GM10266 (cell line): ENCODE data around the gene ZER1.

Experiments used
- DNase-seq: peaks from one replicate; pipeline ENCODE4 v3.0.0; 2012; ENCODE audit errors: extremely low spot score
- TF ChIP-seq, protein P1 (sequence below): IDR thresholded peaks from 2 replicates; pipeline ENCODE4 v1.5.1; 2012; ENCODE audit warnings: mild to moderate bottlenecking, low read depth; ENCODE audit not compliant: control insufficient read depth, insufficient read depth; ENCODE audit errors: missing control alignments

ZER1 gene

DNA sequence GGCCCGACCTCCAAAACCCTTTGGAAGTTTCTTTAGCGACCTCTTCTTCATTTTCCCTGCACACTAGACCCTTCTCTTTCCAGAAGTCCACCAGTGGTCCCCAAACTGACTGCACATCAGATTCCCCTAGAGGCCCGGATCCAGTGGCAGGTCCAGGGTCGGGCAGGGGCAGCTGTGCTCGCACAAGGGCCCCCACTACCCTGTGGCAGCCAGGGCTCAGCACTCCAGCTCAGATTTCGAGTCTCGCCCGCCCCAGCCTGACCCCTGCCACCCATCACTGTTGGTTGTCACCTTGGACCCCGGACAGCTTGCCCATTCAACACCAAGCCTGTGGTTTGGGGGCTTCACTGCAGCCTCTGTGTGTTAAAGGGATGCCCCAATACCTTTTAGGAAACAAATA is 40.0 kb downstream of the ZER1 start:
- no peak for DNase-seq
- TF ChIP-seq, protein P1, sequence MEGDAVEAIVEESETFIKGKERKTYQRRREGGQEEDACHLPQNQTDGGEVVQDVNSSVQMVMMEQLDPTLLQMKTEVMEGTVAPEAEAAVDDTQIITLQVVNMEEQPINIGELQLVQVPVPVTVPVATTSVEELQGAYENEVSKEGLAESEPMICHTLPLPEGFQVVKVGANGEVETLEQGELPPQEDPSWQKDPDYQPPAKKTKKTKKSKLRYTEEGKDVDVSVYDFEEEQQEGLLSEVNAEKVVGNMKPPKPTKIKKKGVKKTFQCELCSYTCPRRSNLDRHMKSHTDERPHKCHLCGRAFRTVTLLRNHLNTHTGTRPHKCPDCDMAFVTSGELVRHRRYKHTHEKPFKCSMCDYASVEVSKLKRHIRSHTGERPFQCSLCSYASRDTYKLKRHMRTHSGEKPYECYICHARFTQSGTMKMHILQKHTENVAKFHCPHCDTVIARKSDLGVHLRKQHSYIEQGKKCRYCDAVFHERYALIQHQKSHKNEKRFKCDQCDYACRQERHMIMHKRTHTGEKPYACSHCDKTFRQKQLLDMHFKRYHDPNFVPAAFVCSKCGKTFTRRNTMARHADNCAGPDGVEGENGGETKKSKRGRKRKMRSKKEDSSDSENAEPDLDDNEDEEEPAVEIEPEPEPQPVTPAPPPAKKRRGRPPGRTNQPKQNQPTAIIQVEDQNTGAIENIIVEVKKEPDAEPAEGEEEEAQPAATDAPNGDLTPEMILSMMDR: no peak

DNA sequence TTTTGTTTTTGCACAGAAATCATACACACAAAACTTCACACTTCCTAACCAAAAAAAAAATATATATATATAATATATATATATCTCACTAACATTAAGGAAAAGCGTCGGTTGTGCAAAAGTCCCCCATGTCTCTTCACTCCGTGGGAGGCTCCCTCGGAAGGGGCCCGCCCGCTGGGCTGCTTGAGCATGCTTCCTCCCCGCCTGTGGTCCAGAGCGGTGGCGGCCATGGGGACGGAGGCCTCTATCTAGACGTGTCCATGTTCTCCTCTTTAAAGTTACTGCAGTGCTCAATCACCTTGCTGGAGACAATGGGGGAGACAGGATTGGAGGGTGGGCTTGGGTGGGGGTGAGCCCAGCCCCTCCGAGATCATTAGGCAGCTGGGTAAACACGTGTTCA is 40.6 kb downstream of the ZER1 start:
- no peak for DNase-seq
- TF ChIP-seq, protein P1: no peak

DNA sequence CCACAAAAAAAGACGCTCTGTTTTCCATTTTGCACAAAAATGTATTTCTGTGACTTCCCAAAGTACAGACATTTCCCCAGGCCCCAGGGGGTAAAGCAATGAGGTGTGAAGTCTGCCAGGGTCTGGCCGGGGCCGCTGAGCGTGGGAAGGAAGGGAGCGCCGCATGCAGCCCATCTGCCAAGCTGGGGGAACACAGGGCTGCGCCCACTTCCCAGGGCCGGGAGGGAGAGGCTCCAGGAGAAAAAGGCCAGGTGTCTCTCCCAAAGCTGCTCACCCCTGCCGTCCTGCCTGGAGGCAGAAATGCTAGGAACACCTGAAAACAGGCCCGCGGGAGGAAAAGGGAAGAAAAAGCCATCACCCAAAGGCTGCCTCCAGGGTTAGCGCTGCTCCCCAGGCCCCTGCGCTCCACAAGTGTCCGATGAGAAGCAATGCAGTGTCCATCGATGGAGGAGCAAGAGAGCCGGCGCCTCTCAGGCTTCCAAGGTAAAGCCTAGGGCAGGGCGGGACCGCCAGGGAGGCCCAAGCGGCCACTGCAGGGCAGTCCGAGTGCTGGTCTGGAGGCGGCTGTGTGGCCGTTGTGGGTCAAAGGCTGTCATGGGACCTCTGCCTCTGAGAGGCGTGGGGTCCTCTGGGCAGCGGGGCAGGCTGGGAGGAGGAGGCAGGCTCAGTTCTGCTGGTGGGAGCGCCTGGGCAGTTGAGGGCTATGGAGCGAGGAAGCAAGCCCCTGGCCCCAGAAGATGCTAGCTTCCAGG is 41.8 kb downstream of the ZER1 start:
- no peak for DNase-seq

DNA sequence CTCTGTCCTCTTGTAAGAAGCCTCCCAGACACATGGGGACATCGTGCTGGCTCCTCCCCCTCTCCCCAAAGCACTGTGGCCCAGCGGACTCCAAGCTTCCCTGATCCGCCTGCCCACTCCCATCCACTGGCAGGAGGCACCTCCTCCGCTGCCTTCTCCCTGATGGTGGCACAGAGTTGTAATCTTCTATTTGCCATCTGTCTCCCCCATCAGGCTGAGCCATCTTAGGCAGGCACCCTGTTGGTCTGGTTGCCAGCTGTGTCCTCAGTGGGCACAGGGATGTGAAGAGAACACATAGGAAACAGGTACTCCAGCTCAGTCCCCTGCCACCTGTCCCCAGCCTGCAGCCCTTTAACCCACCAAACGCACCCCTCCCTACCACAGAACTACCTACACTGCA is 42.4 kb downstream of the ZER1 start:
- no peak for DNase-seq
- TF ChIP-seq, protein P1: no peak

More for the DNA sequence above, 41.8 kb downstream of the ZER1 start:
- TF ChIP-seq, protein P1: no peak

DNA sequence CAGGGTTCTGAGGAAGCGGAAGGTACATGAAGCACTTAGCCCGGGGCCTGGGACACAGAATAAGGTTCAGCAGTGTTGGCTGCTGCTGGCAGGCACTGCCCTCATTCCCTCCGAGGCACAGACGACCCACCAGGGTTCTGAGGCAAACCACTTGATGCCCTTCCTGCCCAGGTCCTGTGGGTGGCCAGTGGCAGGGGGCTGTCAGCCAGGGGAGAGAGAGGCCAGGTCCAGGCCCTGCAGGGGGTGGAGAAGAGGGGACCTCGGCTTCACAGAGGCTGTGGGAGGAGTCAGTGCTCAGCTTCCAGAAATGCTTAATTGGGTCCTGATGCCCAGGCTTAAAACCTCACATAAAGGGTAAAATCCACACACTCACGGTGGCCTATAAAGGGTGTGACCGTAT is 43.4 kb downstream of the ZER1 start:
- TF ChIP-seq, protein P1: no peak
- no peak for DNase-seq

DNA sequence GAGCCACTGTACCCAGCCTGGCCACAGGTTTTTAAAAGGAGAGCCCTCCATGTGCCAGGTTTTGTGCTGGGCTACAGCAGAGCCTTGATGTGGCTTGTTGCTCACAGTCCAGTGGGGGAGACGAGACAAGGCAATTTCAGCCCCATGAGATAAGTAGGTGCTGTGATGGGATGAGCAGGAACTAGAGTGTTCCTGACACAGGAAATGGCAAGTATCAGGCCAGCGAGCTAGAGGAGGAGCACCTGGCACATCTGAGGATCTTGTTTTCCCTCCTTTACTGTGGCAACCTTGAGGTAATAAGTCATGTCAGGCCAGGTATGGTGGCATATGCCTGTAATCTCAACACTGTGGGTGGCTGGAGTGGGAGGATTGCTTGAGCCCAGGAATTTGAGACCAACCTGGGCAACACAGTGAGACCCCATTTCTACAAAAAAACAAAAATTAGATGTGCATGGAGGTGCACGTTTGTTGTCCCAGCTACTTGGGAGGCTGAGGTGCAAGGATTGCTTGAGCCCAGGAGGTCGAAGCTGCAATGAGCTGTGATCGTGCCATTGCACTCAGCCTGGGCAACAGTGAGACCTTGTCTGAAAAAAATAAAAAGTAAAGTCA is 44.0 kb downstream of the ZER1 start:
- TF ChIP-seq, protein P1: no peak
- DNase-seq: no peak

DNA sequence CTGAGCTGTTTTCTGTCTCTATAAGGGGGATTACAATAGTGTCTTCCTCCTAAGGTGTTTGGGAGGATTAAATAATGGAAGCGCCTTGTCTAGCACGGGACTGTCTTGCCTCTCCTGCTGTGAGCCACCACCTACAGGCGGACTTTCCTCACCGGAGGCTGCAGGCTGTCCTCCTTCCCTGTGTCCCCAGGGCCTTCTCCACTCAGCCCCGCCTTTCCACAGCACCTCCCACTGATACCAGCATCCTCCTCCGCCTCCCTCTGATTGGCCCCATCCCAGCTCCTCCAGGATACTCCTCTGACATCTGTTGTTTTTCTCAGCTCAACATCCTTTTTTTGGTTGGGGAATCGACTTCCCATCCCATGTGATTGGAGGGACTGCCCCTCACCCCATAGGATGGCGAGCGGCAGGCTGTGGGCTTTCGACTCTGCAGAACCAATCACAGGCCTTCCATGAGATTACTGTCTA is 46.9 kb downstream of the ZER1 start:
- DNase-seq: peak; percentile 82
- TF ChIP-seq, protein P1: no peak
